GM20000 (cell line): ENCODE data around the gene DLX2.
"Not testable (repeated sequence)": the region's sequence is repeated elsewhere in the genome, so short reads cannot be mapped to it uniquely, and the experiment has no call there.

ENCODE experiments used
- DNase-seq: peaks from one replicate; pipeline ENCODE4 v3.0.0; 2012; ENCODE audit warnings: low spot score
- TF ChIP-seq, protein P1 (sequence below): IDR thresholded peaks from 2 replicates; pipeline ENCODE4 v1.5.1; 2012; ENCODE audit warnings: mild to moderate bottlenecking, control low read depth; ENCODE audit errors: extremely low read depth, missing control alignments

The DLX2 gene

GRCh38 chr2:172102391-172103359, at the start of gene DLX2:
Gene DLX2, minus strand, starts transcription at chr2:172102900. Its CDS starts 362 bp downstream, at chr2:172102538.
- TF ChIP-seq, protein P1, sequence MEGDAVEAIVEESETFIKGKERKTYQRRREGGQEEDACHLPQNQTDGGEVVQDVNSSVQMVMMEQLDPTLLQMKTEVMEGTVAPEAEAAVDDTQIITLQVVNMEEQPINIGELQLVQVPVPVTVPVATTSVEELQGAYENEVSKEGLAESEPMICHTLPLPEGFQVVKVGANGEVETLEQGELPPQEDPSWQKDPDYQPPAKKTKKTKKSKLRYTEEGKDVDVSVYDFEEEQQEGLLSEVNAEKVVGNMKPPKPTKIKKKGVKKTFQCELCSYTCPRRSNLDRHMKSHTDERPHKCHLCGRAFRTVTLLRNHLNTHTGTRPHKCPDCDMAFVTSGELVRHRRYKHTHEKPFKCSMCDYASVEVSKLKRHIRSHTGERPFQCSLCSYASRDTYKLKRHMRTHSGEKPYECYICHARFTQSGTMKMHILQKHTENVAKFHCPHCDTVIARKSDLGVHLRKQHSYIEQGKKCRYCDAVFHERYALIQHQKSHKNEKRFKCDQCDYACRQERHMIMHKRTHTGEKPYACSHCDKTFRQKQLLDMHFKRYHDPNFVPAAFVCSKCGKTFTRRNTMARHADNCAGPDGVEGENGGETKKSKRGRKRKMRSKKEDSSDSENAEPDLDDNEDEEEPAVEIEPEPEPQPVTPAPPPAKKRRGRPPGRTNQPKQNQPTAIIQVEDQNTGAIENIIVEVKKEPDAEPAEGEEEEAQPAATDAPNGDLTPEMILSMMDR: no peak
- peak; percentile 90 for DNase-seq

DNA sequence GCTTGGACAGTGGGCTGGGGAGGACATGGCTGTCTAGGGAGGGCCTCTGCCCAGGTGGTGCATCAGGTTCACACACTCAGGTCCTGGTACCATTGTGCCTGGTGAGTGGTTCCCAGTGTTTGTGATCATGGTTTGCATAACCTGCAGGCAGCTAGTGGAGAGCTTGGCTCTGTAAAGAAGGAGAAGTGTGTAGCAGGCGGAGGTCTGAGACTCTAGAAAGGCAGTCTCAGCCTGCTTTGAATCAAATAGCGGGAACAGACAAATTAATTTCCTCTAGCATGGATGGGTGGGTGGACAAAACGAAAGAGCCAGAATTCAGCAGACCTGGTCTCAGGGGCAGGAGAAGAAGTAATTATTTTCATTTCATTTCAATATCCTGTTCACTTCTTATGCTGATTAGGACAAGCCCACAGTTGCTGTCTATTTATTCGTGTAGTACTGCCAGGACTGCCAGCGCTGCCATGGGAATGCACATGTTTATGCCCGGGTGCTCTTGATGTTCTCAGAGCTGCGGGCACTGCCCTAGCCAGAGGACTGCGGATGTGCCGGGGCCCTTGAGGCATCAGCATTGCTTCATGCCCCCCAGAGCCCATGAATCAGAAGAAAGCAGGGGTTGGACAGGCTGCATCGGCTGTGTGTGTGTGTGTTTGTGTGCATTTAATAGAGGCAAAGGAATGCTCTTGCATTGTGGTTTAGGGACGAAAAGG, 45.4 kb upstream of the DLX2 start:
- TF ChIP-seq, protein P1: no peak
- DNase-seq: no peak

DNA sequence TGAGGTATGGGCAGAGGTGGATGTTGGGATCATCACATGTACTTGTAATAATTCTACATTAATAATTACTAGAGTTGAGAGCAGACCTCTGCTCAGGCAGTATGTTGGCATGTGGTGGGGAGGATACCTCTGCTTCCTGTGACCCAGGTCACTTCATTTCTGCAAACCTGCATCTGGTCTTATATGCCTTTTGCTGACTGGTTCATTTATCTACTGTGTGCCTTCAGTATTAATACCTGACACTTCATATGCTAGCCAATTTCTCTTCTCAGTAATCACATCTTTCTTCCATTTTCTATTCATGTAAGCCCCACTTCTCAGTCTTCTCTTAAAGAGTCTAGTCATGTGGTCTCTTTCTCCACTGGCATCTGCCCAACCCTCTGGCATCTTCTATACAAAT, 41.1 kb upstream of the DLX2 start:
- no peak for DNase-seq
- TF ChIP-seq, protein P1: no peak

GRCh38 chr2:172138727-172139126, 36.0 kb upstream of the DLX2 start:
- not testable (repeated sequence) for DNase-seq

DNA sequence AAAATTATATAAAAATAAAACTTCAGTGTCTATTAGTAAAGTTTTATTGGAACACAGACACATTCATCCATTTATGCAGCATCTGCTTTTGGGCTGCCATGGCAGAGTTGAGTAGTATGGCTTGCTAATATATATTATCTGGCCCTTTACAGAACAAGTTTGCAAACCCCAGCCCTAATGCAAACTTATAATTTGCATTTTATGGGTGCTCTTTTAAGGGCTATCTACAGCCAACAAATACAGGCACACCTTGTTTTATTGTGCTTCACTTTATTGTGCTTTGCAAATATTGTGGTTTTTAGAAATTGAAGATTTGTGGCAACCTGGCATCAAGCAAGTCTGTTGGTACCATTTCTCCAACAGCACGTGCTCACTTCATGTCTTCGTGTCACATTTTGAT, 35.2 kb upstream of the DLX2 start:
- DNase-seq: no peak
- TF ChIP-seq, protein P1: no peak

GRCh38 chr2:172137109-172137508, 34.4 kb upstream of the DLX2 start:
- DNase-seq: no peak
- TF ChIP-seq, protein P1: no peak

DNA sequence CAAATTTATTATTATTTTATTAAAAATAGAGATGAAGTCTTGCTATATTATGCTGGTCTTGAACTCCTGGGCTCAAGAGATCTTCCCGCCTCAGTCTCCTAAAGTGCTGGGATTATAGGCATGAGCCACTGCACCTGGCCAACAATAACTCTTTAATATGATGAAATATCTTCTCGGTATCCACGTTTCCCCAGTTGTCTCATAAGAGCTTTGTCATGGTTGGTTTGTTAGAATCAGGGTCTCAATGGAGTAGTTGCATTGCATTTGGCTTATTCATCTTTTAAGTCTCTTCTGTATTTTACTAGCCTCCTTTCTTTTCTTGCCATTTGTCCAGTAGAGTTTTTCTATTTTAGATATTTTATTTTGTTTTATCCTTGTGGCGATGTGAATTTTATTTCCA, 32.7 kb upstream of the DLX2 start:
- no peak for DNase-seq
- TF ChIP-seq, protein P1: no peak
